Gastroesophageal sphincter (tissue), 3 donors: Measurements from ENCODE around the gene CCDC61.

Source experiments
- POLR2A ChIP-seq, 2 donors: fragments of 450-650 bp; IDR thresholded peaks; one replicate each; pipeline ENCODE4 v1.6.1; 2017; ENCODE audit warnings: antibody characterized with exemption in 2 of 2, mild to moderate bottlenecking in 2 of 2, moderate library complexity in 1 of 2
- TF ChIP-seq, protein P1 (sequence below), 4 experiments: fragments of 200-600 bp in 2 of 4; fragments of 450-650 bp in 2 of 4; sonication (generic) in 1 of 4; IDR thresholded peaks; one replicate each; pipeline ENCODE4 v1.5.1; 2017 to 2019; ENCODE audit warnings: antibody characterized with exemption in 4 of 4, mild to moderate bottlenecking in 2 of 4, moderate library complexity in 2 of 4

DNA sequence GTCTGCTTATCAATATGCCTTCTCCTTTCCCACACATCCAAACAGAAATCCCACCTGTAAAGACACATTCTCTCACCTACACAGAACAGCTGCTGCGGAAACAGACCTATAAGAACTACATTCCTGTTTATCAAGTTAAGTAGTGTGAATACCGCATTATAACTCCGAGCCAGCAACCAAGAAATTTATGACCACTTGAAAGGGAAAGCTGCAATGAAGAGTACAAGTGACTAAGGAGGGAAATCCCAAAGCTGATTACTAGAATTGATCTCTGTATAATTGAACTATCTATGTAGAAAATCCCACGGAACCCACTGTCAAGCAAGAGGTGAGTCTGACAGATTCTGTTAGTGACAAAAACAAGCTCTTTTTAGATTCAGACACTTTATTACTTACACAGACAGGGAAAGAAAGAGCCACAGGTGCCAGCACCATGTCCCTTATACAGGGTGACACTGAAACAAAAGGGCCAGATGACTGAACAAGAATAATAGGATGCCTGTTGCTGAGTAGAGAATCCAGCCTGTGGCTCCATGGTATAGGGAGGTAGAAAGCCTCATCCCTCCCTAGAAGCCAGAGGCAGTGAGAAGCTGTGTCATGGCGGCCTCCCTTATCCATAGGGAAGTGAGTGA lies 47.1 kb downstream of the CCDC61 start:
- TF ChIP-seq, protein P1, sequence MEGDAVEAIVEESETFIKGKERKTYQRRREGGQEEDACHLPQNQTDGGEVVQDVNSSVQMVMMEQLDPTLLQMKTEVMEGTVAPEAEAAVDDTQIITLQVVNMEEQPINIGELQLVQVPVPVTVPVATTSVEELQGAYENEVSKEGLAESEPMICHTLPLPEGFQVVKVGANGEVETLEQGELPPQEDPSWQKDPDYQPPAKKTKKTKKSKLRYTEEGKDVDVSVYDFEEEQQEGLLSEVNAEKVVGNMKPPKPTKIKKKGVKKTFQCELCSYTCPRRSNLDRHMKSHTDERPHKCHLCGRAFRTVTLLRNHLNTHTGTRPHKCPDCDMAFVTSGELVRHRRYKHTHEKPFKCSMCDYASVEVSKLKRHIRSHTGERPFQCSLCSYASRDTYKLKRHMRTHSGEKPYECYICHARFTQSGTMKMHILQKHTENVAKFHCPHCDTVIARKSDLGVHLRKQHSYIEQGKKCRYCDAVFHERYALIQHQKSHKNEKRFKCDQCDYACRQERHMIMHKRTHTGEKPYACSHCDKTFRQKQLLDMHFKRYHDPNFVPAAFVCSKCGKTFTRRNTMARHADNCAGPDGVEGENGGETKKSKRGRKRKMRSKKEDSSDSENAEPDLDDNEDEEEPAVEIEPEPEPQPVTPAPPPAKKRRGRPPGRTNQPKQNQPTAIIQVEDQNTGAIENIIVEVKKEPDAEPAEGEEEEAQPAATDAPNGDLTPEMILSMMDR (IDR thresholded peaks at IDR 0.05) = no peak
- TF ChIP-seq POLR2A (IDR thresholded peaks at IDR 0.05) = no peak
